ENCODE results near the gene ZNF451. TPM values are rescaled to one million over a fixed set of nuclear protein-coding genes. Genes with fewer than 3 reads are reported as not detected.
A peak's percentile ranks its signal among the peaks of the same experiment; 100 is the strongest.
"Not testable (repeated sequence)": the region's sequence is repeated elsewhere in the genome, so short reads cannot be mapped to it uniquely, and the experiment has no call there.

The ZNF451 gene
- total RNA-seq (2014; rRNA removed; shearing (Covaris generic)), result 16.6 and 23.1 TPM in 2 replicates

GRCh38 chr6:57089687-57090457 is at the start of gene ZNF451:
Gene ZNF451 (plus strand): TSS chr6:57090188. CDS start chr6:57090254, 66 bp downstream.
- peak; percentile 93 for DNase-seq (ENCODE audit: low spot score)

- not testable (repeated sequence) for DNase-seq (ENCODE audit: low spot score)
Measured at GRCh38 chr6:57044061-57044460, 45.9 kb upstream of the ZNF451 start.

- no peak for DNase-seq (ENCODE audit: low spot score)
Measured at GRCh38 chr6:57044568-57044967, 45.4 kb upstream of the ZNF451 start.

DNA sequence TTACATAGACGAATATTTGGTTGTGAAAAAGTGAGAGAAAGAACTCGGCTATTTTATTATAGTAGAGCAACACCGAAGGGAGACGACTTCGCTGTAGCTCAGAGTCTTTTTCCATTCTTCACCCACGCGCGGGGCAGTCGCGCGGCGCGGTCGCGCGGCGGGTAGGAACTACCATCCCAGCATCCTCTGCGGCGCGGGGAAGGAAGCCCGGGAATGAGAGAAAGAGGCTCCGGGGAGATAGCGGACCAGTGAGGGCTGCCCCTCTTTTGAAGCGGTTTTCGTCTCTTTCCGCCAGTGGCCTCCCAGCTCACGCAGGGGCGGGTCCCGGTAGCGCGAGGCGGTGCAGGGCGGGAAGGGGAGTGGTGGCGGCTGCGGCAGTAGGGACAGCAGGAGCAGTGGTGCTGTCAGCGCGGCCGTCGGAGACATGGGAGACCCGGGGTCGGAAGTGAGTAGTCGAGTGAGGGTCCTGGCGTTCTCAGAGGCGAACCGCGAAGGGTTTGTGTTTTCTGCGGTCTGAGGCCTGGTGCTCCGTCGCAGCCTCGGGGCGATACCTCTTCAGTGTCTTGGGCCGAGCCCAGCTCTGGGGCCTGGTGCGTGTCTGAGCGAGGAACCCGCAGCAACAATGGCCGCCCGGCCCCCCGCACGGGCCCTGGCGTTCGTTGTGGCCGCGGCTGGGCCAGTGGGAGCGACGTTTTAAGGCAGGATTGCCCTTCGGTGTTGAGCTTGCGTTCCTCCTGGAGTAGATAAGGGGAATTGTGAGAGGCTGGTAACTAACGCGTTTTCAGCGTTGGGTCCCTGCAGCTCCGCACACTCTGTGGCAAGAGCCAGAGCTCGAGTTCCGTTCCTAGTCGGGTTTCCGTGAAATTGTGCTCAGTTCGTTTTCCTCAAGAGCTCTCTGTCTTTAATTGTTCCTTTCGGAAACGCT is 43.4 kb upstream of the ZNF451 start, which contains the start of gene KIAA1586:
Gene KIAA1586 (plus strand): TSS at position 362 of the 925 bp plus-strand sequence. CDS start 63 bp downstream, at position 425.
- peak; percentile 85 for DNase-seq (ENCODE audit: low spot score)

GRCh38 chr6:57047257-57047585 is 42.8 kb upstream of the ZNF451 start:
- not testable (repeated sequence) for DNase-seq (ENCODE audit: low spot score)

- DNase-seq (ENCODE audit: low spot score), result not testable (repeated sequence)
Measured at GRCh38 chr6:57047859-57048258, 42.1 kb upstream of the ZNF451 start.

DNA sequence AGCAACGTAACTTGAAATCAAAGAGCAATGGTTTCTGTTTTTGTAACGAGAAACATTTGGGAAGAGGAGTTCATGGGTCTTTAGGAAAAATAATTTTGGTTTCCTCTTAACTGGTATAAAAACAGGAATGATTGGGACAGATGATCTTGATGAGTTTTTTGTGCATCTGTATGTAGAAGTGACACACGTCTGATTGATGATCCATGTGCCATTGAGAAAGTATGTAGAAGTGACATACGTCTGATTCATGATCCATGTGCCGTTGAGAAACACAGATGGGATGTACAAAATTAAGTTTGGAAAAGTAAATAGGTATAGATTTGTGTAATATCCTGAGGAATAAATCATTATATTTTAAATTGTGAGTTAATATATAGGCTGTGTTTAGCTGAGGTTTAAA is 41.4 kb upstream of the ZNF451 start:
- DNase-seq (ENCODE audit: low spot score), result no peak

GRCh38 chr6:57063847-57064246 is 26.1 kb upstream of the ZNF451 start:
- no peak for DNase-seq (ENCODE audit: low spot score)

GRCh38 chr6:57064809-57065208 is 25.2 kb upstream of the ZNF451 start:
- no peak for DNase-seq (ENCODE audit: low spot score)

GRCh38 chr6:57068061-57068460 is 21.9 kb upstream of the ZNF451 start:
- DNase-seq (ENCODE audit: low spot score), result no peak

GRCh38 chr6:57069228-57069627 is 20.8 kb upstream of the ZNF451 start:
- no peak for DNase-seq (ENCODE audit: low spot score)

GRCh38 chr6:57069920-57070331 is 20.1 kb upstream of the ZNF451 start:
- DNase-seq (ENCODE audit: low spot score), result no peak

DNA sequence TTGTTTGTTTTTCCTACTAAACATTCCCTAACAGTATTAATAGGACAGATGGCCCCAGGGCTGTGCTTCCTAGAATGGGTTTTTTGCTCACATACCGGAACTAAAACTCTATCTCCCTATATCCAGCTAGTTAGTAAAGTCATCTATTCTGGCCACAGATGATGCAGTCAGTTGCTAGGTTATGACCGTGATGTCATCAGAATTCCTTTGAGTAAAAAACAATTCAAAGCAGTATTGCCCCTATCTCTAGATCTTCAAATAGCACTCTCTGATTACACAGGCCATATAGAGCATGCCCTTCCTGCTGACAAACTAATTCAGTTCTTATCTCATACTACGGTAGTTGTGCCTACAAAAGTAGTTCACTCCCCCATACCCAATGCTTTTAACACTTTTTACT is 17.9 kb upstream of the ZNF451 start:
- DNase-seq (ENCODE audit: low spot score), result no peak

- no peak for DNase-seq (ENCODE audit: low spot score)
Measured at GRCh38 chr6:57074383-57074782, 15.6 kb upstream of the ZNF451 start.

DNA sequence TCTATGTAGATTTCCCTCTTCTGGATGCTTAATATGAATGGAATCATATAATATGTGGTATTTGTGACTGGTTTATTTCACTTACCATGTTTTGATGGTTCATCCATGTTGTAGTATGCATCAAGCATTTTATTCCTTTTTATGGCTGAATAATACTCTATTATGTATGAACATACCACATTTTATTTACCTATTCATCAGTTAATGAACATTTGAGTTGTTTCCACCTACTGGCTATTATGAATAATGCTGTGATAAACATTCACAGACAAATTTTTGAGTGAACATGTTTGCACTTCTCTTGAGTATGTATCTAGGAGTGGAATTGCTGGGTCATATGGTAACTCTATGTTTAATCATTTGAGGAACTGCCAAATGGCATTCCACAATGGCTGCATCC is 14.9 kb upstream of the ZNF451 start:
- no peak for DNase-seq (ENCODE audit: low spot score)

DNA sequence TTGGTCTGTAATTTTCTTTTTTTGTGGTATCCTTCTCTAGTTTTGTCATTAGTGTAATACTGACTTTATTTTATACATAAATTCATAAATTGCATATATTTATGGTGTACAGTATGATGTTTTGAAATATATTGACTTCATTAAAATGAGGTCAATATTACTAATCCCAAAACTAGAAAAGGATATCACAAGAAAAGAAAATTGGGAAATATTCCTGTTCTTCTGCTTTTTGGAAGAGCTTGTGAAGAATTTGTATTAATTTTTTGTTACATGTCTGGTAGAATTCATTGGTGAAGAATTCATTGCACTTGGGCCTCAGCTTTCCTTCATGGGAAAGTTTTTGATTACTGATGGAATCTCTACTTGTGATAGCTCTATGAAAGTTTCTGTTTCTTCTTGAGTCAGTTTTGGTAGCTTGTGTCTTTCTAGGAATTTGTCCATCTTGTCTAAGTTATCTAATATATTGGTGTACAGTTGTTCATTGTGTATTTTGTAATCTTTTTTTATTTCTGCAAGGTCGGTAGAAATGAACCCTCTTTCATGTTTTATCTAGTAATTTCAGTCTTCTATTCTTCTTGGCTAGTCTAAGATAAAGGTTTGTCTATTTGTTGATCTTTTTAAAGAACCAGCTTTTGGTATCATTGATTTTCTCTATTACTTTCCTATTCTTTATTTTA is 11.3 kb upstream of the ZNF451 start:
- no peak for DNase-seq (ENCODE audit: low spot score)

DNA sequence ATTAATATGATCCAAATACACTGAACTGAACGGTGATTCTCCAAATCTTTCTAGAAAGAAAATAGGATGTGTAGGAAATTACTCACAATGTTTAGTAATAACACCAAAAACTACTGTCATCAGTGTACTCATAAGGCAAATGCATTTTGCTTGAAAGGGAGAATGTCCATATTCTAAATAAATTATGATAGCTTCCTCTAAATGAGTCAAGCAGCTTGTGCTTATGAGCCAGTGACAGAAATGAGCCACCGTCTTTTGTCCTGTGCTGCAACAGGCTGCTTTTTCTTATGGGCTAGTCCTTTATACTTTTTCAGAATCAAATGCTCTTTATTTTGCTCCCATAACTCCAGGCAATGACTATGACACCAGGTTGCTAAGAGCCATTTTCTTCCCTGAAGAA is 4.5 kb upstream of the ZNF451 start:
- no peak for DNase-seq (ENCODE audit: low spot score)

DNA sequence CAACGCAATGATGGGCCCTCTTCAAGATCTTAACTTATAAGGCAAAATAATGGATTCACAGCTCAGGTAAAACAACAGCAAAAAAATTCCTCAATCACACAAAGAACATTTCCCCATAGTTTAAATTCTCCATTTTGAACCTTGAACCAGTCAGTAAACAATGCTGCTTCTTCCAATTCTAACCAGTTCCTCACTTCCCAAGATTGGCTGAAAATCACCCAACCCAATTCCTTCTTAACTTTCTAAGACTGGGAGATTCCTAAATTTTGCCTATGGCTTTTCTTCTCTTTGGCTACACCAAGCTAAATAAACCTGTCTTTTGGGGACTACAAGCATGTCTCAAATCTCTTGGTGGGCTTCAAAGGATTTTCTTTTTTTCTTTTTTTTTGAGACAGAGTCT is 3.1 kb upstream of the ZNF451 start:
- no peak for DNase-seq (ENCODE audit: low spot score)

DNA sequence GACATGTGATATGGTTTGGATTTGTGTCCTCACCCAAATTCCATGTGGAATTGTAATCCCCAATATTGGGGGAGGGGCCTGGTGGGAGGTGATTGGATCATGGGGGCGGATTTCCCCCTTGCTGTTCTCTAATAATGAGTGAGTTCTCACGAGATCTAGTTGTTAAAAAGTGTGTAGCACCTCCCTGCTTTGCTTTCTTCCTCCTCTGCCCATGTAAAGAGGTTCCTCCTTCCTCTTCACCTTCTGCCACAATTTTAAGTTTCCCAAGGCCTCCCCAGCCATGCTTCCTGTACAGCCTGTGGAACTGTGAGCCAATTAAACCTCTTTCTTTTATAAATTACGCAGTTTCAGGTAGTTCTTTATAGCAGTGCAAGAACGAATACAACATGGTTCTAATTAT is 2.1 kb upstream of the ZNF451 start:
- DNase-seq (ENCODE audit: low spot score), result no peak

GRCh38 chr6:57089265-57089664 is 723 bp upstream of the ZNF451 start:
- no peak for DNase-seq (ENCODE audit: low spot score)

GRCh38 chr6:57090458-57091067 is 575 bp downstream of the ZNF451 start:
- DNase-seq (ENCODE audit: low spot score), result not testable (repeated sequence)

All from HT-29 (cell line).